GM12865 (cell line): ENCODE measurements around the gene KDF1.

Experiments
- DNase-seq: peaks from one replicate; pipeline ENCODE4 v3.0.0; 2010; ENCODE audit warnings: low read depth
- H3K4me3 ChIP-seq: 2 replicates; pipeline ENCODE4 v1.5.1; 2011; ENCODE audit warnings: mild to moderate bottlenecking, low read depth, low read length, control low read depth
- CTCF ChIP-seq: IDR thresholded peaks from 2 replicates; pipeline ENCODE4 v1.5.1; 2011; ENCODE audit warnings: low read length, control low read depth, low read depth, inconsistent platforms; ENCODE audit not compliant: insufficient read depth; ENCODE audit errors: missing control alignments

The KDF1 gene

GRCh38 chr1:26961826-26962225 lies 1.6 kb upstream of the KDF1 start:
- H3K4me3 ChIP-seq, result no peak overlapping the region
- TF ChIP-seq CTCF, result no peak
- DNase-seq, result no peak

DNA sequence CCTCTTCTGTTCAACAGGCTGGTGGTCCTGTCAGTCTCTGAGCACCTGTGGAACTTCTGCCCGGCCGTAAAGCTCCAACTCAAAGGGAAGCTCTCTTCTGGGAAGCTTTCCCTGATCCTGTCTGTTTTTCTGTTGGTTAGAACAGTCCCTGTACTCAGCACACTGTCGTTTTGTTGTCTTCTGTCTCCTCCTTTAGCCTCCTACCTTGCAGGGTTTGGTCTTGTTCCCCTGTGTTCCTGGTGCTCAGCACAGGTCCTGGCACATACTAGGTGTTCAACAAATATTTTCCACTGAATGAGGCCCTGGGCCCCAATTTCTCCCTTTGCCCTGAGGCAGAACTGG lies 328 bp upstream of the KDF1 start:
- no peak for DNase-seq
- H3K4me3 ChIP-seq, result no peak overlapping the region
- no peak for TF ChIP-seq CTCF

GRCh38 chr1:26959270-26959669 lies 998 bp downstream of the KDF1 start:
- DNase-seq, result no peak
- no peak overlapping the region for H3K4me3 ChIP-seq
- no peak for TF ChIP-seq CTCF

GRCh38 chr1:26957306-26957705 lies 3.0 kb downstream of the KDF1 start:
- H3K4me3 ChIP-seq, result no peak overlapping the region
- no peak for TF ChIP-seq CTCF
- DNase-seq, result no peak

GRCh38 chr1:26956321-26956720 lies 3.9 kb downstream of the KDF1 start:
- no peak overlapping the region for H3K4me3 ChIP-seq
- TF ChIP-seq CTCF, result no peak
- DNase-seq, result no peak

DNA sequence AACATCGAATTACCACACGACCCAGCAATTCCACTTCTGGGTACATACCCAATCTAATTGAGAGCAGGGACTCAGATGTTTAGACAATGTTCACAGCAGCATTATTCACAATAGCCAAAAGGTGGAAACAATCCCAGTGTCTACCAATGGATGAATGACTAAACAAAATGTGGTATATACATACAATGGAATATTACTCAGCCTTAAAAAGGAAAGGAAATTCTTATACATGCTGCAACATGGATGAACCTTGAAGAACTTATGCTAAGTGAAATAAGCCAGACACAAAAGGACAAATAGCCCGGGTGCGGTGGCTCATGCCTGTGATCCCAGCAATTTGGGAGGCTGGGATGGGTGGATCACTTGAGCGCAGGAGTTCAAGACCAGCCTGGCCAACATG lies 6.9 kb downstream of the KDF1 start:
- TF ChIP-seq CTCF, result no peak
- no peak for DNase-seq
- H3K4me3 ChIP-seq, result no peak overlapping the region

DNA sequence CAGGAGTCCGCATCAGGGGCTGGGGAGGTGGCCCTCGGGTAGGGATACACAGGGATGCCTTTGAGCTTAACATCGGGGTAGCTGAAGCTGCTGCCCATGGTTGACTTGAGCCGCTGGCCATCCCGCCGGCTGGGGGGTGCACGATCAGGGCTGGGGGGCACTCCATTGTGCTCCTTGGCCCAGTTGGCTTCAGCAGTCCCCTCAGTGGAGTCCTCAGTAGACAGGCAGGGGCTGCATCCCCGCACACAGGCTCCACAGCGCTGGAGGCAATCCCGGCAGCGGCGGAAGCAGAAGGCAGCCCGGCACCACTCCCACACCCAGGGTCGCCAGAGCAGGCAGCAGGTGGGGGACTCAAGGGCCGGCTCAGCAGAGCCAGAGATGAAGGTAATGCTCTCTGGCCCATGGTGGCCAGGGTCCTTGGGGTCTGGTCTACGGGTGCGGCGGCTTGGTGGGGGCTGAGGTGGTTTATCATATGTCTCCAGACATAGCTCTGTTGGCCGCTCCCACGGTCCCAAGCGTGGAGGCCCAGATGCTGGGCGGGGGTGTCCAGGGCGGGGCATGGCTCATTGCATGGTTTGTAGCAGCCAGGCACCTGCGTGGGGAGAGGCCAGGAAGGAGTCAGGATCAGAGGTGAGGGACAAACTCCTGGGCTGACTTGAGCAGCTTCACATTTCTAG lies 8.3 kb downstream of the KDF1 start:
- DNase-seq, result no peak
- H3K4me3 ChIP-seq, result no peak overlapping the region
- TF ChIP-seq CTCF, result no peak
